Activated CD4-positive, alpha-beta T cell treated with anti-CD3 and anti-CD28 coated beads for 24 hours (primary cell): Measurements from ENCODE around the gene HPS1.

ENCODE experiments used
- DNase-seq, 2 donors: peaks; one replicate each; pipeline ENCODE4 v3.0.0-alpha.2; 2020; ENCODE audit warnings: low read depth in 2 of 2

HPS1 gene

DNA sequence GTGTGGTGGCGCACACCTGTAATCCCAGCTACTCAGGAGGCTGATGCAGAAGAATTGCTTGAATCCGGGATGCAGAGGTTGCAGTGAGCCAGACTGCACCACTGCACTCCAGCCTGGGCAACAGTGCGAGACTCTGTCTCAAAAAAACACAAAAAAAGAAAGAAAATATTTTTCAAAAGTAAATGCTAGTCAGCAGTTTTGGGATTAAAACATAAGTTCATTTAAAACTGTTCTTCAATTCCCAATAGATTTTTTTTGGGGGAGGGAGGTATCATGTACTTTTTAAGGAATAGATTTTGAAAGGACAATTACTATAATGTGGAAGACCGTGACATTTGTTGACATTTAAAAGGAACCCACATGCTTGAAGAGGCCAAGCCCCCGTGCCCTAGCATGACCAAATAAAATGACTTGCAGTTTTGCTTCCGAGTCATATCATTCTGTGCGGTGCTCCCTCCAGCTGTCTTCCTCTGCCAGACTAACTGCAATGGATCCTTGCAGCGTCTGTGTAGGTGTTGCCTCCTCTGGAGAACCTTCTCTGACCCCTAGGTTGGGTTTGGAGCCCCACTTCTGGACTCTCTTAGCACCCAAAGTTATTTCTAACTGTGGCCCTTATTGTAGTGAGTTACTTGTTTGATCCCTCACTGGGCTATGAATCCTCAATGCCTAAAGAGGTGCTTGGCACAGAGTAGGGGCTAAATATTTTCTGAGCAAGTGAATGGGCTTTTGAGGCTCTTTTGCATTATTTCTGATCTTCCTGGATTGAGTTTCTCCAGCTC is 17.4 kb upstream of the HPS1 start:
- DNase-seq, result no peak

DNA sequence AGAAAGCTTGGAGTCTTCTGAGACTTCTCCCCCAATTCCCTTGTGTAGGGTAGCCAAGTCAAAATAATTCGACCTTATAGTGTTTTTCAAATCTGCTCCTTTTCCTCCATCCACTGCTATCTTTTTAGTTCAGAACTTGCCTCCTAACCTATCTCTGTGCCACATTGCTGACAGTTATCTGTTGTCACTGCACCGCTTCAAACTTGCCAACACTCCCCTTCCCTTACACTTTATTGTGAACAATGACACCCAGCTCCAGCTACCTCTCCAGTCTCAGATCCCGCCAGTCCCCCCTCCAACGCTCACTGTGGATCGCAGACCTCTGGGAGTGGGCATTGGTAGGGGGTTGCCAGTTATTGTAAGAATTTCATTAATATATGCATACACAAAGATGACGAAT is 16.3 kb upstream of the HPS1 start:
- no peak for DNase-seq

- DNase-seq, result no peak
Measured at GRCh38 chr10:98461500-98461842, 14.7 kb upstream of the HPS1 start.

DNA sequence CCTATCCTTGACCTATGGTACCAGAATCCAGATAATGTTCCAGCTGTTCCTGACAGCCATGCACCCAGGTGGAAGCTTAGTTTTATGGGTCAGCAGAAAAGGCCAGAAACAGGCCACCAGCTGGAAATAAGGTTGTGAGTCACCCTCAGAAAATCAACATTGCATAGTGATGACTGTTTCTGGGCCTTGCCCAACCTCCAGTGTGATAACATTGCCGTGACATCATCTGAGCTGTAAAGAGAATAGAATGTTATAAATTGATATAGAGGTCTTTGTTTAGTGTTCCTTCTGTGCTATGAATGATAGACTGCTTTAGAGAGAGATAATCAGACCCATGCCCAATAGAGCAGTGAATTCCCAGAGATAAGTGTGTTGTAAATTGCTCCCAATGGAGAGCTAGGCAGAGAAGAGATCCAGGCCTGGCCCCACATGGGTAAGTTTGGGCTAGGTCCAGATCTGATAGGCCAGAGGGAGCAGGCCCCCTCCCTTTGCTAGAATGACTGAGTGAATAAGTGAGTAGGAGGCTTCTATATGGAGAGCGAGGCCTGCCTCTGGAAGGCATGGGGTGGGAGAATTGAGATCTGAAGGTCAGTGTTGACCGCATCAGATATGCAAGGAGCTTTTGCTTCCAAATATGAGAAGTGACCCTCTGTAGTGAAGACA is 14.2 kb upstream of the HPS1 start:
- no peak for DNase-seq

DNA sequence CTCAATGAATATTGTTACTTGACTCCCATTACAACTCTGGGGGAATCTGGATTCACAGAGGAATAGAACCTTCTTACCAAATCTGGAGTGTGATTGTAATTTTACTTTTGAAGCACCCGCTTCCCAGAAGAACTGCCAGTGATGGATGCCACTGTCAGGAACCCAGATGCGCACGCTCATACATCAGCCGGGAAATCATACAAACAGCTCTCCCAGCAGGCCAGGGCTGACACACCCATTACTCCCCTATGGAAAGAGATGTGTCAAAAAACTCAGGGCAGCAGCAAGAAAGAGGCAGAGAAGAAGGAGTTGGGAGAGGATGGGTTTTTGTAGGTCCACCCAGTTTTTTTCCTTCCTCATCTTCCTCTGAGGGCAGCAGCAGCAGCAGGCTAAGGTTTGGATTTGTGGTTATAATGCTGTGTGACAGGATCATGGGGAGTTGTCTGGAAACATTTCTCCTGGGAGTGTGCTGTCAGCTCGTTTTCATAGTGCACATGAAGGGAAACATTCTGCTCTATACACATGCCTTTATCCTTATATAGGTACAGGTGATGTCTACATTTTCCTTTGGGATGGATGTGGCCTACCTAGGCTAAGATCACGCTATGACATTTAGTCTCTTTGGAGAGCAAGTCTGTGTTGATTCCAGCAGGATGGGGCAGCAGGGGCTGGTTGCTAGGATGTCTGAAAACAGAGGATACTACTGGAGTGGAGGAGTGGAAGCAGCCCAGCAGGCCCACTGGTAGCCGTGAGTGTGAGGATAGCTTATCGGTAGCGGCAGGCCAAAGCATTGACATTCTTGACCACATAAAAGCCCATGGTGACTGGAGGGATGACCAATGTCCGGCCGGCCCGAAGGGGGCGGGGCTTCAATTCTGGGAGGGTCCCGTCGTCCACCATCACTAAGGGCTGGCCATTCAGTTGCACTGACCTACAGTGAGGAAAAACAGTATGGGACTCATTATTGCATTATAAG is 12.4 kb upstream of the HPS1 start:
- DNase-seq, result no peak

DNA sequence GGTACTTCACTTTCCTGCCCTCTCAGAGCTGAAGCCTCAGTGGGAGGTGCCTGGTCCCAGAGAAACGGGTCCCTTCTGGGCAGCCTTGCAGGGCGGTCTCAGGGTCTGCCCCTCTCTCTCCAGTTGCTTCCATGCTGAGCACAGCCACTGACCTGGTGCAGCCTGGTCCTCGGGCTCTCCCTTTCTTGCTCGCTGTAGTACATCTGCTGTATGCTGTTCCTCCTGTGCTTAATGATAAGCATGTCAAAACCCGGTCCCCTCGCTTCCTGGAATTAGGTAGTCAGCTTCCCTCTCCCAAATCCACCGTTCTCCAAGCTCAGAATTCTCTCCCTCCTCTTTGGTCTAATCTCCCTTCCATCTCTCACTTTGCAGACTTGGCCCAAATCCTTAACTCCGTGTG is 11.0 kb upstream of the HPS1 start:
- no peak for DNase-seq

- DNase-seq, result no peak
Measured at GRCh38 chr10:98456686-98457482, 10.1 kb upstream of the HPS1 start.

DNA sequence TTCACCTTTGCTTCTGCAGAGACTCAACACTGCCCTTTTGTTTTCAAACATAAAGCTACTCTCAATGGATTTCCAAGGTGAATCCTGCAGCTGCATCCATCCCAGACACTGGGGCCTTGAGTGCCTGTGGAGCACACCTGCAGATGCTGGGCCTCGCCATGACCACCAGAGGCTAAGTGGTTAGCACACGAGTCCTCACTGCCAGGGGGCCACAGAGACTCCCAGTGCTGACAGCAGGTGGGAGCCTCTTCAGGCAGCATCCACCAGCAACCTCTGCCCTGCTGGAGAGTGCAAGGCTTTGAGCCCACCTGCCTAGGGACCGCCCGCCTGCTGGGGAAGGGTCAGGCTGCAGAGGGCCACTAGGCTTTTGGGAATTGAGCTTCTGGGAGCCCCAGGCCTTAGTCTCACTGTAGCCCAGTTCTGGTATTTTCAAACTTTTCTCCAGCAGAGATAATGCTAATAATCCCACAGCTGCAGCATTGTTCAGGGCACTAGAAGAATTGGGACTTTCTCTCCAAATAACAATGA is 9.4 kb upstream of the HPS1 start:
- DNase-seq, result no peak

- no peak for DNase-seq
Measured at GRCh38 chr10:98453729-98454128, 7.0 kb upstream of the HPS1 start.

DNA sequence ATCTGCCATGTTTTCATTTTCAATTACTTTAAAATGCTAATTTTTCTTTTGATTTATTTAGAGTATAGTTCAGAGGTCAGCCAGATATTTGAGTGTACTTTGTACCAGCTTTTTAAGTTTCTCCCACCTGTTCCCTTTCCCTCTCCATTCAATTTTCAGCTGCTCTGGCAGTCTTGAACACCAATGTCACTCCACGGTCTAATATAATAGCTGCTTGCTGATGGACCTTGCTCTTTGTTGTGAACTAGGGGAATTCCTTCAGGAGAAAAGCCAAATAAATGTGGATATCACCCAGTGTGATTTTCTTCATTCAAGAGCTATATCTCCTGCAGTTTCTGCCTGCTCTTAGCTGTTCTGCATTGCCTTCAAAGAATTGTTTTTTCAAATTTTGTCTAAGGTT is 3.9 kb upstream of the HPS1 start:
- no peak for DNase-seq

DNA sequence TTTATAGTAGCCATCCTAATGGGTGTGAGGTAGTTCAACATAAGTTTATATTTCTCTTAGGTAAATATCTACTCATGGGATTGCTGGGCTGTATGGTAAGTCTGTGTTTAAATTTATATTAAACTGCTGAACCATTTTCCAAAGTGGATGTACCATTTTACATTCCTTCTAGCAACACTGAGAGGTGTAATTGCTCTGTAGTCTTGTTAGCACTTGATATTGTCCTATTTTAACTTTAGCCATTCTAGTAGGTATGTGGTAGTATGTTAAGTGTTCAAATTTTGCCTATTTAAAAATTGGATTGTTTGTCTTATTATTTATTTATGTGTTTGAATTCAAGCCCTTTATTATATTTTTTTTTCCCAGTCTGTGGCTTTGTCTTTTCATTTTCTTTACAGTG is 2.6 kb upstream of the HPS1 start:
- DNase-seq, result no peak

DNA sequence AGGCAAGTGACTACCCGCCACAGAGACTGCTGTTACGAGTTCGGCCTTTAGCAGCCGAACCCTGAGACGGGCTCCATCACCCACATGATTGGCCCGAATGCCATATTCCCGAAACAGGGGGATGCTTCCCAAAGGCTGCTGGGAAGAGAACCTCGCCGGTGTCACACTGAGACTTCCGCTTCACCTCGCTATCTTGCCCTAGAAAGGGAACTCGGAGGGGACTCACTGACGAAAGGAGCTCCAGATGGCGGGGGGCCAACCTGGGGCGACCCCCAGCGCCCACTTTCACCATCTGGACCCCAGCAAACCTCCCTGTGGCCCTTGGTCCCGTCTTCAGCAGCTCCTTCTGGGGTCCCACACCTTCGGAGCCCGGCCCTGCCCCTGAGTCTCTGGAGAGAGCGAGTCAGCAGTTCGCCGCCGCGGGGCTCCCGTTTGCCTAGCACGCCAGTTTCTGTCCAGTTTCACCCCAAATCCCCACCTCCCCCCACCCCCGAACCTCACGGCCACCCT is 529 bp downstream of the HPS1 start:
- peak in 1 of 2 donors; percentile 18 for DNase-seq

DNA sequence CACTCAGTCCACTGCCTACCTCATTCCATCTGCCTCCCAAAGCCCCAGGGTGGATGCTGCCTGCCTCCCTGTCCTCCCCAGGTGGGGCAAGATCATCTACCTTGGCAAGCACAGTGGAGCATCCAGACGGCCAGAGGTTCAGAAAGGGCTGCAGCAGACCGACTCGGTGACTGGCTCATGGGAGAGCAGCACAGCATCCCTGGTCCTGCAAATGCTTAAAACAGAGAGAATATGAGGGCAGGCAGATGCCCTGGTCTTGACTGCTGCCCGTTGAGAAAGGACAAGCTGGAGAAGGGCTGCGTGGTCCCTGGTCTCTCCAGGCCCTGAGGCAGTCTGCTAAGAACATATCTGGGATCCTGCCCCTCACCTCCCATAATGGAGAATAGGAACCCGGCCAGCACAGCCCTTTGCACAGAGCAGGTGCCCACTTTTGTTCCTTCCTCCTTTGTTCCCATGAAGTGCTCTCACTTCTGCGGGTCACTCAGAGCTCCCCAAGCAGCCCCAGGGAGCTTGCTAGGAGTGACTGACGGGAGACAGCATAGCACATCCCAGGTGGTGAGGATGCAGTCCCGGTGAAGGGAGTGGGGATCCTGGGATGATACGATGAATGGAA is 1.4 kb downstream of the HPS1 start:
- no peak for DNase-seq

DNA sequence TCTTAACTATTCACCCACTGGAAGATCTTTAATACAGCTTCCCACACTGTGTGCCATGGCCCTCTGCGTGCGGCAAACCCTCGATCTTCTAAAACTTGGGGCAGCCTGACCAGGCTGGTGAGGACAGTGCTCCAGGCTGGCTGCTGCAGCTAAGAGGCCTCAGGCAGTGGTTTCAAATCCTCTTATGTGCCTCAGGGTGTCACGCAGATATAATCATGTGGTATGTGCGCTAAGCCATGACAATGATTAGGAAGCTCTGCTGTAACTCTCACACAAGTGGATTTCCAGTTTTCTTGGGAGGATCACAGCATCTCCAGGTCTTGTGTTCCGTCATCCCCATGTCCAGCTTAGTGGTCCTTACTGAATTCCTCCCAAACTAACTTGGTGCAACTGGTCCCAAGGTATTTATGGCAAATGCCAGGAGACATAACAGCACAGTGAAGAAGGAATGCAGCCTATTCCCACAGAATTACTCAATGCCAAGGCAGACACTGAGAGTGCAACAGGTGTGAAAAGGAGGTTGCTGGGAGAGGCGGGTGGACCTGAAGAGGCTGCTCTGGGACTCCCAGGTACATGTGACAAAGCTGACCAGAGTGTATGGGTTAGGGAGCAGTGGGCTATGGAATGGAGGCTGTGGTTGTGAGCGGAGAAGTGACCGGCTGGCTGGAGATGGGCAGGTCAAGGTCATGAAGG is 2.3 kb downstream of the HPS1 start:
- DNase-seq, result no peak

DNA sequence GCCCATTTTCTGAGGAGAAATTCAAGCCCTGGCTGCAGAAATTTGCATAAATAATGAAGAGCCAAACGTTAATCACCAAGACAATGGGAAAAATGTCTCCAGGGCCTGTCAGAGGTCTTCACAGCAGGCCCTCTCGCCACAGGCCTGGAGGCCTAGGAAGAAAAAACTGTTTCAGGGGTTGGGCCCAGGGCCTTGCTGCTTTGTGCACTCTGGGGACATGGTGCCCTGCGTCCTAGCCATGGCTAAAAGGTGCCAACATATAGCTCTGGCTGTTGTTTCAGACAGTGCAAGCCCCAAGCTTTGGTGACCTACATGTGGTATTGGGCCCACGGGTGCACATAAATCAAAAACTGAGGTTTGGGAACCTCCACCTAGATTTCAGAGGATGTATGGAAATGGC is 8.0 kb downstream of the HPS1 start:
- no peak for DNase-seq

- no peak for DNase-seq
Measured at GRCh38 chr10:98436704-98437103, 10.0 kb downstream of the HPS1 start.

DNA sequence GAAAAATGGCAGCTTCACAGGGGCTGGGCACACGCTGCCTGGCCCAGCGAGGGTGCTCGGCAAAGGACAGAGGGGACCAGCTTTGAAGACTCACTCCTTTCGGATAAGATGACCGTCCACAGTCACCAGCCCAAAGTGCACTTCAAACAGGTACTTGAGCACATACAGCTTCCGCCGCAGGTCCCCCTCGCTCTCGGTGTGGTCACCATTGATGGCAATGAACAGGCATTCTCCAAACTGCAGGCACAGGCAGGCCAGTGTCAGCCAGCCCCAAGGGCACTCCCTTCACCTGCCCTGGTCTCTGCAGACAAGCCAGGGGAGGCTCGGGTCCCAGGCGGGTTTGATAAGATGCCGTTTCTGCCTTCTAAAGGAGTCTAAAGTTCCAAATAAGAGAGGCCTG is 11.6 kb downstream of the HPS1 start:
- DNase-seq, result no peak

DNA sequence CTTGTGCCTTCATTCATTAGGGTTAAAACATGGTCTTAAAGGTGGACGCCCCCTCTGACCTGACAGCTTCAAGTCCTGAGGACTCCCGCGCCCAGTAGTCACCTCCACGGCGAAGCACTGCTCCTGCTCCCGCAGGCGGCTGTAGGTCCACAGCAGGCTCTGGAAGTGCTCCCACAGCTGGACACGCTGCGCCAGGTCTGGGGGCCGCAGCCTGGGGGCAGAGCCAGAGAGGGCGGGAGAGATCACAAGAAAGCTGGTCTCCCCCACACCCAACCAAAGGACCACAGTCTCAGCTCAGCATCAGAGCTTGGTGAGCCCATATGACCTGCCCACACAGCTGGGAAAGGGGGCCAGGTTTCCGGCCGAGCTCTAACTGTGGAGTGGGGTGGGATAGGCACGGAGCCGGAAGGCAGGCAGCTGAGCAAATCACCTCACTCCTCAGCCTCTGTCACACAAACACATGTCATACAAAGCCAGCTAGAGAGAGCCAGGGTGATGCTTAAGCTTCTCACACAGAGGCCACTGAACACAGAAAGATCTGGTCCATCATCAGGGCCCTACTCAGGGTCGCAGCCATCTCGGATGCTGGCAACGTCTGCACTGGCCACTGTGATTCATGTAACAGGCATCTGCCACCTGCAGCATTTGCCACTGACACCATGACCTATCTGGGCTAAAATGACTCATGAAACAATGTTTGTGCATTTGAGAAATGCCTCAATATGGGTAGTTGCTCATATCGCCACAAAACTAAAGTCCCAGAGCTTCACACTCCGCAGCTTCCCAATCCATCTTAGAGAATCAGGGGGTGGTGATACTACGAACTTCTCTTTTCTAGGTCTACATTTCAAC is 12.6 kb downstream of the HPS1 start:
- DNase-seq, result no peak

DNA sequence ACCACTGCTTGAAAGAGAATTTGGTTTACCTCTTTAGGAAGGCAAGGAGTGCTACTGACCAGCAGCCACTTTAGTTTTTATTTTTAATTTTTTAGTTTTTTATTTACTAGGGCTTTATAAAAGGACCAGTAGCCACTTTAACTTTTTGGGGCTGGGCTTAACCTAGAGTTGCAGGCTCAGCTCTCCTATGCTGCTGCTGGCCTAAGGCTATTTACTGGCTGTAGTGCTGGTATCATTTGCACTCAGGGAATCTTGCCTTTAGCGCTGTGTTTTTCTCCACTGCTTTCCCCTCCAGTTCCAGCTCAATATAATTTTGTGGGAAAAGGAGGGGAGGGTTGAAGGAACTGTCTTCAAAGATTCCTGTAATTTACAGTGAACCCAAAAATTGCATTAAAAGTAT is 13.4 kb downstream of the HPS1 start:
- DNase-seq, result no peak
